HepG2 (cell line): ENCODE results near the gene CCN2. TPM values are rescaled to one million over a fixed set of nuclear protein-coding genes. Genes with fewer than 3 reads are reported as not detected.

ENCODE experiments used
- AHDC1 ChIP-seq: sonication (generic); formaldehyde crosslinking; IDR thresholded peaks from 2 replicates; pipeline ENCODE4 v1.5.1; 2020; ENCODE audit warnings: mild to moderate bottlenecking, missing genetic modification reagents, borderline replicate concordance
- ARNTL ChIP-seq: sonication (generic); formaldehyde crosslinking; IDR thresholded peaks from 2 replicates; pipeline ENCODE4 v1.4.0; 2020; ENCODE audit warnings: mild to moderate bottlenecking, missing genetic modification reagents
- CHD2 ChIP-seq: IDR thresholded peaks from 2 replicates; pipeline ENCODE4 v1.6.1; 2011; ENCODE audit warnings: low read depth, low read length, improper control_type of control experiment
- HHEX ChIP-seq: IDR thresholded peaks from 2 replicates; pipeline ENCODE4 v1.6.1; 2016; ENCODE audit warnings: control low read depth
- MED13 ChIP-seq: sonication (generic); formaldehyde crosslinking; IDR thresholded peaks from 2 replicates; pipeline ENCODE4 v1.5.0; 2020; ENCODE audit warnings: missing genetic modification reagents
- NRL ChIP-seq: sonication (generic); formaldehyde crosslinking; IDR thresholded peaks from 2 replicates; pipeline ENCODE4 v1.5.0; 2020; ENCODE audit warnings: missing genetic modification reagents, mild to moderate bottlenecking, moderate library complexity, borderline replicate concordance
- PAX8 ChIP-seq: sonication (generic); formaldehyde crosslinking; IDR thresholded peaks from 2 replicates; pipeline ENCODE4 v1.8.0; 2022; ENCODE audit warnings: mild to moderate bottlenecking, missing genetic modification reagents, borderline replicate concordance
- PHF5A ChIP-seq: IDR thresholded peaks from one replicate; pipeline ENCODE4 v1.6.1; 2018; ENCODE audit warnings: low read depth, missing genetic modification reagents; ENCODE audit not compliant: unreplicated experiment
- RARA ChIP-seq: IDR thresholded peaks from 2 replicates; pipeline ENCODE4 v1.6.1; 2016; ENCODE audit warnings: missing genetic modification reagents, missing compliant biosample characterization
- RFXANK ChIP-seq: IDR thresholded peaks from 2 replicates; pipeline ENCODE4 v1.6.1; 2016
- TCF12 ChIP-seq, 2 experiments: fragments of 450-650 bp in 1 of 2; sonication (generic) in 1 of 2; formaldehyde crosslinking in 1 of 2; IDR thresholded peaks; 2 replicates each; pipeline versions ENCODE4 v1.6.1 to v1.8.0; 2017 to 2022; ENCODE audit warnings: antibody characterized with exemption in 1 of 2, mild to moderate bottlenecking in 1 of 2, missing genetic modification reagents in 1 of 2, moderate library complexity in 1 of 2
- TCF7L2 ChIP-seq: IDR thresholded peaks from 2 replicates; pipeline ENCODE4 v1.6.1; 2011; ENCODE audit warnings: mild to moderate bottlenecking, low read depth, low read length, moderate library complexity
- WIZ ChIP-seq: sonication (generic); formaldehyde crosslinking; IDR thresholded peaks from 2 replicates; pipeline ENCODE4 v1.5.1; 2020; ENCODE audit warnings: mild to moderate bottlenecking, missing genetic modification reagents
- ZNF143 ChIP-seq: sonication (generic); formaldehyde crosslinking; IDR thresholded peaks from 2 replicates; pipeline ENCODE4 v1.4.0; 2020; ENCODE audit warnings: missing genetic modification reagents
- ZNF256 ChIP-seq: sonication (generic); formaldehyde crosslinking; conservative IDR thresholded peaks from 2 replicates; pipeline ENCODE4 v1.4.0; 2020; ENCODE audit warnings: missing genetic modification reagents
- ZNF501 ChIP-seq: sonication (generic); formaldehyde crosslinking; IDR thresholded peaks from 2 replicates; pipeline ENCODE4 v1.5.1; 2020; ENCODE audit warnings: mild to moderate bottlenecking, moderate library complexity, missing genetic modification reagents
- ZNF776 ChIP-seq: sonication (generic); formaldehyde crosslinking; IDR thresholded peaks from 2 replicates; pipeline ENCODE4 v1.4.0; 2020; ENCODE audit warnings: mild to moderate bottlenecking, missing genetic modification reagents
- polyA plus RNA-seq, 8 experiments: library from polyadenylated mRNA; depleted of rRNA in 3 of 8; stranded (reverse) in 7 of 8; unstranded in 1 of 8; fragments of >200 nt; fragmentation: Illumina TruSeq in 4 of 8; extraction: Trizol in 4 of 8; gene quantifications; 2 replicates each; pipeline versions ENCODE4 v1.2.1 to v1.2.3, GENCODE V29; 2011 to 2016; ENCODE audit warnings: low read depth in 4 of 8, missing spikeins in 1 of 8, mixed read lengths in 1 of 8; ENCODE audit not compliant: insufficient read depth in 1 of 8
- total RNA-seq, 5 experiments: library from RNA; depleted of rRNA; stranded (reverse); fragments of >200 nt; fragmentation: Illumina TruSeq; extraction: Trizol; gene quantifications; 2 replicates each; pipeline ENCODE4 v1.2.3, GENCODE V29; 2016; ENCODE audit warnings: low read depth in 1 of 5
- TF ChIP-seq, protein P1 (sequence below): IDR thresholded peaks from 2 replicates; pipeline ENCODE4 v1.6.1; 2012; ENCODE audit warnings: inconsistent platforms
- TF ChIP-seq, protein P2 (sequence below): IDR thresholded peaks from 2 replicates; pipeline ENCODE4 v1.6.1; 2016; ENCODE audit warnings: low read depth, missing genetic modification reagents, missing compliant biosample characterization

The CCN2 gene
- total and polyA plus RNA-seq, 2 of the 13 experiments (the other 11 are each of a cell fraction or from before 2014, with no cell fraction given) = 34.7 to 316 TPM

DNA sequence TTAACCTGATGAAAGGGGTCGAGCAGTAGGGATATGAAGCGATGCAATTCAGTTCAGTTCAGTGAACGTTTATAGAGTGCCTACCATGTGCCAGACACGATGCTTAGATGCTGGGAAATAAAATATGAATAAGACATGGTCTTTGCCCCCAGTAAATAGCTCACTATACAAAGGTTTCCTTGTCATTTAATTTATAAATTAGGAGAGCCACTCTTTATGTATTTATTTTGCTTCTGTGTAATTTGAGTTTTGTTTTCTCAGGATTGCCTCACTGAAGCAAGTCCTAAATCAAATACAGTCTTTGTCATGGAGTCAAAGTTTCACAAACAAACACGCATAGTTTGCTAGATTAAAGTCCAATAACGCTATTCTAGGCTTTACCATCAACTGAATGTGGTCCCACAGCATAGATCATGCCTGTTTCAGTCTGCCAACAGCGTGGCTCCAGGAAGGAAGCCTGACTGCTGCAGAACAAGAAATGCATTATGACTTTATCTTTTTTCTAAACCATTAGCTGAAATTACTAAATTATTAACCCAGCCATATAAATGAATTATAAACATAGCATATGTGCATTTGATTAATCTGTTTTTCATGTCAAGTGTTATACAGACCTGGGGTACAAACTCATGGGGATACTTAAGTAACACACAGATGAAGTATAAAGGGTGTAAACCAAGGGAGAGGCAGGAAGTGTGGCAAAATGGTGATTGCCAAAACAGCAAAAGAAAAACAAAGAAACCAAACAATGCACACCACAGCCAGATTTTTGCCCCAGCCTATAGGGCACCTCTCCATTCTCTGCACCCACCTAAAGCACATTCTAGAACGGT, 29.8 kb upstream of the CCN2 start (continued):
- peak; percentile 99 for TF ChIP-seq AHDC1 (CRISPR knock-in tag)
- TF ChIP-seq, protein P1, sequence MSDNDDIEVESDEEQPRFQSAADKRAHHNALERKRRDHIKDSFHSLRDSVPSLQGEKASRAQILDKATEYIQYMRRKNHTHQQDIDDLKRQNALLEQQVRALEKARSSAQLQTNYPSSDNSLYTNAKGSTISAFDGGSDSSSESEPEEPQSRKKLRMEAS = peak; percentile 97
- no peak for TF ChIP-seq CHD2
- TF ChIP-seq ZNF256 (CRISPR knock-in tag) = no peak
- 0 out of 2 replicates have a peak, but pooled peaks have one; percentile 44 for TF ChIP-seq TCF7L2
- TF ChIP-seq NRL (CRISPR knock-in tag) = no peak
- peak; percentile 78 for TF ChIP-seq PHF5A (CRISPR knock-in tag)
- TF ChIP-seq RFXANK = 0 out of 2 replicates have a peak, but pooled peaks have one; percentile 31
- peak; percentile 94; the same call in 1 of the 2 replicates for TF ChIP-seq MED13 (CRISPR knock-in tag)
- TF ChIP-seq TCF12 (IDR thresholded peaks at IDR 0.05) = no peak
- peak; percentile 96 for TF ChIP-seq TCF12 (CRISPR knock-in tag; IDR thresholded peaks at IDR 0.05)
- no peak for TF ChIP-seq ZNF776 (CRISPR knock-in tag)
- TF ChIP-seq HHEX (CRISPR knock-in tag) = peak; percentile 72
- peak; percentile 74 for TF ChIP-seq ARNTL (CRISPR knock-in tag)
- no peak for TF ChIP-seq ZNF501
- no peak for TF ChIP-seq PAX8 (CRISPR knock-in tag)
- TF ChIP-seq WIZ (CRISPR knock-in tag) = no peak
- TF ChIP-seq ZNF143 (CRISPR knock-in tag) = no peak; the same call in 1 of the 2 replicates
- TF ChIP-seq, protein P2, sequence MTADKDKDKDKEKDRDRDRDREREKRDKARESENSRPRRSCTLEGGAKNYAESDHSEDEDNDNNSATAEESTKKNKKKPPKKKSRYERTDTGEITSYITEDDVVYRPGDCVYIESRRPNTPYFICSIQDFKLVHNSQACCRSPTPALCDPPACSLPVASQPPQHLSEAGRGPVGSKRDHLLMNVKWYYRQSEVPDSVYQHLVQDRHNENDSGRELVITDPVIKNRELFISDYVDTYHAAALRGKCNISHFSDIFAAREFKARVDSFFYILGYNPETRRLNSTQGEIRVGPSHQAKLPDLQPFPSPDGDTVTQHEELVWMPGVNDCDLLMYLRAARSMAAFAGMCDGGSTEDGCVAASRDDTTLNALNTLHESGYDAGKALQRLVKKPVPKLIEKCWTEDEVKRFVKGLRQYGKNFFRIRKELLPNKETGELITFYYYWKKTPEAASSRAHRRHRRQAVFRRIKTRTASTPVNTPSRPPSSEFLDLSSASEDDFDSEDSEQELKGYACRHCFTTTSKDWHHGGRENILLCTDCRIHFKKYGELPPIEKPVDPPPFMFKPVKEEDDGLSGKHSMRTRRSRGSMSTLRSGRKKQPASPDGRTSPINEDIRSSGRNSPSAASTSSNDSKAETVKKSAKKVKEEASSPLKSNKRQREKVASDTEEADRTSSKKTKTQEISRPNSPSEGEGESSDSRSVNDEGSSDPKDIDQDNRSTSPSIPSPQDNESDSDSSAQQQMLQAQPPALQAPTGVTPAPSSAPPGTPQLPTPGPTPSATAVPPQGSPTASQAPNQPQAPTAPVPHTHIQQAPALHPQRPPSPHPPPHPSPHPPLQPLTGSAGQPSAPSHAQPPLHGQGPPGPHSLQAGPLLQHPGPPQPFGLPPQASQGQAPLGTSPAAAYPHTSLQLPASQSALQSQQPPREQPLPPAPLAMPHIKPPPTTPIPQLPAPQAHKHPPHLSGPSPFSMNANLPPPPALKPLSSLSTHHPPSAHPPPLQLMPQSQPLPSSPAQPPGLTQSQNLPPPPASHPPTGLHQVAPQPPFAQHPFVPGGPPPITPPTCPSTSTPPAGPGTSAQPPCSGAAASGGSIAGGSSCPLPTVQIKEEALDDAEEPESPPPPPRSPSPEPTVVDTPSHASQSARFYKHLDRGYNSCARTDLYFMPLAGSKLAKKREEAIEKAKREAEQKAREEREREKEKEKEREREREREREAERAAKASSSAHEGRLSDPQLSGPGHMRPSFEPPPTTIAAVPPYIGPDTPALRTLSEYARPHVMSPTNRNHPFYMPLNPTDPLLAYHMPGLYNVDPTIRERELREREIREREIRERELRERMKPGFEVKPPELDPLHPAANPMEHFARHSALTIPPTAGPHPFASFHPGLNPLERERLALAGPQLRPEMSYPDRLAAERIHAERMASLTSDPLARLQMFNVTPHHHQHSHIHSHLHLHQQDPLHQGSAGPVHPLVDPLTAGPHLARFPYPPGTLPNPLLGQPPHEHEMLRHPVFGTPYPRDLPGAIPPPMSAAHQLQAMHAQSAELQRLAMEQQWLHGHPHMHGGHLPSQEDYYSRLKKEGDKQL (CRISPR knock-in tag) = peak; percentile 94
- TF ChIP-seq RARA = peak; percentile 89
